ENCODE data around the gene B4GALT7. TPM values are rescaled to one million over a fixed set of nuclear protein-coding genes. Genes with fewer than 3 reads are reported as not detected.
"Not testable (repeated sequence)": the region's sequence is repeated elsewhere in the genome, so short reads cannot be mapped to it uniquely, and the experiment has no call there.

The B4GALT7 gene
- total RNA-seq, 1 donor from 2014 or later, result 20.3 TPM

DNA sequence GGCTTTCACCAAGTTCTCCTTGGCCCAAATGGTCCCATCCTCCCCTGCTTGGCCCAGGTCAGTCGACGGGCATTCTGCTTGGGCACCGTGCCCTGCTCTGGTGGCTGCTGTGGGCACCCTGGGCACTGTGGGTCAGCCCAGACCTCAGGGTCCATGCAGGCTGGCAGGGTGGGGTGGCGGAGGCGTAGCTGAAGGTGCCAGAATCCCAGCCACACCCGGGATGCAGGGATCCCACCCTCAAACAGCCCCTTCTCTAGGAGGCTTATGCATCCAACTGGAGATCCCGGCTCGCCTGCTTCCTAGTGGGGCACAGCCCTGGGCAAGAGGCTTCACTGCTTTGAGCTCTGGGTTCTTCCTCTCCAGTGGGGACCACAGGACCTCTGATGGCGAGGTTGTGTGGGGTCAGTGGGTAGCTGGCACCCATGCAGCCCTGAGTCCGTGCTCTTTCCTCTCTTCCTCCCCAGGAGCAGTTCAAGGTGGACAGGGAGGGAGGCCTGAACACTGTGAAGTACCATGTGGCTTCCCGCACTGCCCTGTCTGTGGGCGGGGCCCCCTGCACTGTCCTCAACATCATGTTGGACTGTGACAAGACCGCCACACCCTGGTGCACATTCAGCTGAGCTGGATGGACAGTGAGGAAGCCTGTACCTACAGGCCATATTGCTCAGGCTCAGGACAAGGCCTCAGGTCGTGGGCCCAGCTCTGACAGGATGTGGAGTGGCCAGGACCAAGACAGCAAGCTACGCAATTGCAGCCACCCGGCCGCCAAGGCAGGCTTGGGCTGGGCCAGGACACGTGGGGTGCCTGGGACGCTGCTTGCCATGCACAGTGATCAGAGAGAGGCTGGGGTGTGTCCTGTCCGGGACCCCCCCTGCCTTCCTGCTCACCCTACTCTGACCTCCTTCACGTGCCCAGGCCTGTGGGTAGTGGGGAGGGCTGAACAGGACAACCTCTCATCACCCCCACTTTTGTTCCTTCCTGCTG lies 9.4 kb downstream of the B4GALT7 start:
- DNase-seq (ENCODE audit: low read depth in 2 of 2), result no peak

DNA sequence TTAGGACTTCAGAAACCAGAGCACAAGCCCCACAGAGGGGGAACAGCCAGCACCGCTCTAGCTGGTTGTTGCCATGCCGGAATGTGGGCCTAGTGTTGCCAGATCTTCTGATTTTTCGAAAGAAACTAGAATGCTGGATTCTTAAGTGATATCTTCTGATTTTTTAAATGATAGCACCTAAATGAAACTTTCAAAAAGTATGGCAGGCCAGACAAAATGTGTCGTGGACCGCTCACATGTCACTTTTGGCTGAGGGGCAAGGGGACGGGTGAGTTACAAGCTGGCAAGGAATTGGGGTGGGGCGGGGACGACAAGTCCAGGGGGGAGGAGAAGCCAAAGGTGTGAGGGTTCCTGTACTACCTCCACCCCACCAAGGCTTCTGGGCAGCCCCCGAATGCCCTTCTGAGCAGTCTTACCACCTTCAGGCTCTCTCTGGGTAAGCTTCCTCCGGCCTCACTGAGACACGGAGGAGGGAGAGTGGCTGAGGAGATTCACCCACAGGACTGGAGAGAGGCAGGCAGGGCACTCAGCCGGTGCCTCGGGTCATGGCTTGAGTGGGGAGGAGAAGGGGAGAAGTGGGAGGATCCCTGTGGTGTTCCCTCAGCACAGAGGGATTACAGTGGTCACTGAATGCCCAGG lies 10.3 kb downstream of the B4GALT7 start:
- DNase-seq (ENCODE audit: low read depth in 2 of 2), result no peak

DNA sequence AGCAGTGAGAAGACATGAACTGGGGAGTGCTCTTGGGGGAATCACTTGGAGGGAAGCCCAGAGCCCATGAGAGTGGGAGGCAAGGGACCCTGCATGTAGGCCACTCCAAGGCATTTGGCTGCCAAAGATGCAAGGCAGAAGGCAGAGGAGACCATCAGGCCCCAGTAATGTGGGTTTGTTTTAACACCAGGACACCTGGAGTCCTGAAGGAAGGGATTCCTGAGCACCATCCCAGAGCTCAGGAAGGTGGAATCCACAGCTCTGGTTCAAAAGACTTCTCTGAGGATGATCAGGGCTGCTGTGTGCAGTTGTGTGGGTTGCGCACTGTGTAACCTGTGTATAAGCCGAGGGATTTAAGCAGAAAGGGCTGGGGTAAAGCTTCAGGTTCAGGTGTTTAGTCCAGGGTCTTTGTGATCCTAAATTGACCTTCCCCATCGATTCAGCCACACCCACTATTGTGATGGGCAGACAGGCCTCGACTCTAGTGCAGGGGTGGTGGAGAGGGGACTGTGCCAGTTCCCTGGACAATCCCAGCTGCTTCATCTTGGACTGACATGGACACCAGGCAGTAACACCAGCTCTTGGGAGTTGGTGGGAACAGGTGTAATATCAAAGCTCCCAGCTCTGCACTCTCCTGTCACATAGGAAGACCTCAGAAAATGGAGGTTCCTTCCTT lies 11.0 kb downstream of the B4GALT7 start:
- no peak for DNase-seq (ENCODE audit: low read depth in 2 of 2)

DNA sequence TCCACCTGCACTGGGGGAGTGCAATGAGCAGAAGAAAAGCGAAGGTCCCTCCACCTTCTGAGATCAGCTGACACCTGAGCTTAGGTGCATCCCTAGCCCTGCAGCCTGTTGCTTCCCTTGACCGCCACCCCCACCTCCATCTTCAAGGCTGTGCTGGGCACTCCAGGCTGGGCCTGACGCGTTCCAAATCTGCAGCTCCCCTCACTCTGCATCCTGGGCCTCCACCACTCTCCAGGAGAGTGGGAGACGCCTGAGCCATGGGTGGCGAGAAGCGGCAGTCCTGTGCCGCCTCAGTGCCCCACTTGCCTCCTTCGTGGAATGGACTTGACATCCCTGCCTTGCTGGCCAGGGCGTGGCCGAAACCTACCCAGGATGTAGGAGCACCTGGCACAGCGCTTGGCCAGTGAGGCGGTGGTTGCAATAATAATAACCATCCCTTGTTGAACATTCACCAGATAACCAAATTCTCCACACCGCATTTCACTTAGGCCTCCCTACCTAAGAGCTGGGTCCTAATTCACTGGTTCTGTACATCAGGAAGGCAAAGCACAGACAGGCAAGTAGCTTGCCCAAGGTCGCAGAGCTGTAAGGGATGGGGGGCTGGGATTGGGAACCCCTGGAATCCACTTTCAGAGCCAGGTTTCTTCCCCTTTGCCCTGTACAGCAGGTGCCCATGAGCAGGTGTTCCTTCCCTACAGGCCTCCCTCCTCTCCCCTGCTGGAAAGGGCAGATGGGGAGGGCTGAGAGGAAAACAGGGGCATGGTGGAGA lies 11.7 kb downstream of the B4GALT7 start:
- no peak for DNase-seq (ENCODE audit: low read depth in 2 of 2)

DNA sequence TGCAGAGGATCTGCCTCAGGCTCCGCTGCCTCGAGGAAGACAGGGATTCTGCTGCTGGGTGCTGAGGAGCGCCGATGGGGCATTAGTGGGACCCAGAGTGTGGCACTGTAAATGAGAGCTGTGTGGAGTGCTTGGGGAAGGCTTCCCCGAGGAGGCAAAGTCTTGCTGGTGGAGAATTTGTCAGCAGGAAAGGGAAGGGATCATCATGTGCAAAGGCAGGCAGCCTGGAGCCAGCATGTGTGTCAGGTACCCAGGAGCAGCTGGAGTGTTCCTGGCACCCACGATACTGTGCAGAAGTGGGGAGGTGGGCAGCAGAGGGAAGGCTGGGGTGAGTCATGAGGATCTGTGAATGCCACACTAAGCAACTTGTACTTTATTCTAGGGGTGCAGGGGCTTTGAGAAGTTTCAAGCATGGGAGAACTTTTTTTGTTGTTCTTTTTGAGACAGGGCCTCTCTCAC lies 12.3 kb downstream of the B4GALT7 start:
- no peak for DNase-seq (ENCODE audit: low read depth in 2 of 2)

DNA sequence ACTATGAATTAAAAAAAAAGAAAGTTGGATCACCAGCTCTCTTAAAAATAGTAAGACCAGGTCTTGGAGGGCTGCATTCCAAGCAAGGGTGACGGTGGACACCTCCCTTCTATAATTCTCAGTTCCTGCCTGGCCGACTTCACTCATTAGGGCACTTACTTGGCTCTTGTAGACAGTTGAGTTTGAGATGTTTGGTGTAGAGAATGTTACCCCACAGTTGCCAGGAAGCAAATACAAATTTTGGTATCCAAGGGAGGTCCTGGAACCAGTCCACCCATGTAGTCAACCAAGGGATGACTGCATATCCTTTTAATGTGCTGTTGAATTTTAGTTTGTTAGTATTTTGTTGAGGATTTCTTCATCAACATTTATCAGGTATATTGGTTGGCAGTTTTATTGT lies 20.6 kb downstream of the B4GALT7 start:
- no peak for DNase-seq (ENCODE audit: low read depth in 2 of 2)

DNA sequence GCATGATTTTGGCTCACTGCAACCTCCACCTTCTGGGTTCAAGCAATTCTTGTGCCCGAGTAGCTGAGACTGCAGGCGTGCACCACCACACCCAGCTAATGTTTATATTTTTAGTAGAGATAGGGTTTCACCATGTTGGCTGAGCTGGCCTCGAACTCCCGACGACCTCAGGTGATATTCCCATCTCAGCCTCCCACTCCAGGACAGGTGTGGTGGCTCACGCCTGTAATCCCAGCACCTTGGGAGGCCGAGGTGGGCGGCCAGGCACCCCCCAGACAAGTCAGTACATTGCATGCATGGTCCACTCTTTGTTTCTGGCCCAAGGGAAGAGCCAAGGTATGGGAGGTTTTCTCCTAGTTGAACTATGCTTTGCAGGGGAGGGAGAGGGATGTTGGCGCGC lies 24.2 kb downstream of the B4GALT7 start:
- DNase-seq (ENCODE audit: low read depth in 2 of 2), result not testable (repeated sequence)

DNA sequence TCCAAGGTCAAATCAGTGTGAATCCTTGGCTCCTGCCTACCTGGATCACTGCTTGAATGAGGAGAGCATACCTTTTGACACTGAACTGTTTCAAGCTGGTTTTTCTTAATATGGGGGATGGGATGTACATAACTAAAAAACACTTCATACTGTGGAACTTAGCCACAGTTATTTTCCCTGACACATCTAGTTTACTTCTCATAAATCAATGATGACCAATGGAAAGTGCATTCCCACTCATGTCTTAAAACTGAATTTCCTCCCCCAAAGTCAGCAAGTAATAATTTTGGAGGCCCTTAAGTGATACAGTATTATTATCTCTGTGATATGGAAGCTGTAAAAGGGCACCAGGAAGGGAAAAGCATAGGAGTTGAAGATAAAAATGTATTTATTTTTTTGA lies 30.3 kb downstream of the B4GALT7 start:
- DNase-seq (ENCODE audit: low read depth in 2 of 2), result not testable (repeated sequence)

DNA sequence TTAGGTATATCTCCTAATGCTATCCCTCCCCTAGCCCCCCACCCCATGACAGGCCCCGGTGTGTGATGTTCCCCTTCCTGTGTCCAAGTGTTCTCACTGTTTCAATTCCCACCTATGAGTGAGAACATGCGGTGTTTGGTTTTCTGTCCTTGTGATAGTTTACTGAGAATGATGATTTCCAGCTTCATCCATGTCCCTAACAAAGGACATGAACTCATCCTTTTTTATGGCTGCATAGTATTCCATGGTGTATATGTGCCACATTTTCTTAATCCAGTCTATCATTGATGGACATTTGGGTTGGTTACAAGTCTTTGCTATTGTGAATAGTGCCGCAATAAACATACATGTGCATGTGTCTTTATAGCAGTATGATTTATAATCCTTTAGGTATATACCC lies 35.0 kb downstream of the B4GALT7 start:
- not testable (repeated sequence) for DNase-seq (ENCODE audit: low read depth in 2 of 2)

DNA sequence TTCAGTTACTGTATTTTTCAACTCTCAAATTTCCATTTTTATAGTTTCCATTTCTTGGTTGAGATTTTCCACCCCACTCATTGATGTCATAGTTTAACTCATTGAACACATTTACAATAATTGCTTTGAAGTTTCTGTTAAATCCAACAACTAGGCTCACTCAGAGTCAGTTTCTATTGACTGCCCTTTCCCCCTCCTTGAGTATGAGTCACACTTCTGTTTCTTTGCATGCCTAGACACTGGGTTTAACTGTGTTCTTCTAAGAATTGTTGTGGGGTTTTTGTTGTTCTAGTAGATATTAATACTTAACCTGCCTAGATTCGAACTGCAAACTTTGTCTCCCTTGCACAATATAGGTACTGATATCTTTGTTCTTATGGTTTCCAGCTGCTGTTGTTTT lies 45.5 kb downstream of the B4GALT7 start:
- DNase-seq (ENCODE audit: low read depth in 2 of 2), result not testable (repeated sequence)

DNA sequence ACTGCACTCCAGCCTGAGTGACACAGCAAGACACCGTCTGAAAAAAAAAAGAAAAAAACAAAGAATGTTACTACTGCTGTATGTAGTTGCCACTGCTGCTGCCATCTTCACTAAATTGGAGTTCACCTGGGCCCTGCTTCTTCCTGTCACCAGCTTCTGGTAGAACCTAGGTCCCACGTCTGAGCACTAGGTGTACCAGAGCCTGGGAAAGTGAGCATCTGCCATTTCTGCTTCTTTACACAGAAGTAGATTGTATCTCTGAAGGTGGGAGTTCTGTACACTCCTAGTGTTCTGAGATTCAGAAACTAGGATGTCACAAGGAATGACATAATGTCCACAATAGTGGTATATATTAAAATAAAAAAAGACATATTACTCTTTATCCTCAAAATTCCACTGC lies 51.3 kb downstream of the B4GALT7 start:
- DNase-seq (ENCODE audit: low read depth in 2 of 2), result not testable (repeated sequence)

DNA sequence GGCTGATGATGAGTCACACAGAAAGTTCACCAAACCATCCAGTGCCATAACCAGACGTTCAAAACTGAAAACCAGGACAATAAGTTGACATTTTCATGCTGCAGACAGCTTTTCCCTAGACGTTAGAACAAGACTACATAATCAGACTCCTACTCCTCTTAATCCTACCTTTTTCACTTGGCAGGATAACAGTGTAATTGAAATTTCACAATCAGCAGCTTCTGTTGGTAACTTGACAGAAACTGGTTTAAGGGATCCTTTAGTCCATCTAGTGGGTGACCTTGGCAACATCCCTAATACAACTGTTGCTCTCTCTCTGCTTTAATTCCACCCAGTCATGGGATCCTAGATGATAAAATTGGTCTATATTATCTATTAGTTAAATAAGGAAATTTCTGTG lies 57.9 kb downstream of the B4GALT7 start:
- DNase-seq (ENCODE audit: low read depth in 2 of 2), result not testable (repeated sequence)

DNA sequence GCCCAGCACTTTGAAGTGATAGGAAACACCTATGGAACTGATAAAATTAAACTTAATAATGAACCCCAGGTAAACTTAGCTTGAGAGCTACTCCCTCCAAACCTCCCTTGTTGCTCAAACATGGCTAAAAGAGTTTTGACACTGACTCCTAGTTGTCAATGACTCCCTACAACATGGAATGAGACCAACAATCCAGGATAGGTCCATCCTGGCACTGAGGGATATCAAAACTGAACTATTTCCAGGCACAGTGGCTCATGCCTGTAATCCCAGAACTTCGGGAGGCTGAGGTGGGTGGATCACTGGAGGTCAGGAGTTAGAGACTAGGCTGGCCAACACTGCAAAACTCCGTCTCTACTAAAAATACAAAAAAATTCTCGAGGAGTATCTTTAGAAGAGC lies 58.6 kb downstream of the B4GALT7 start:
- not testable (repeated sequence) for DNase-seq (ENCODE audit: low read depth in 2 of 2)

Other genes with a start within 250 kb of the B4GALT7 start
- gene LMAN2, start 248.5 kb upstream of the B4GALT7 start, total RNA-seq, result 311 and 354 TPM in 2 replicates
- gene RGS14, start 242.2 kb upstream of the B4GALT7 start, total RNA-seq, result 3.7 and 4.7 TPM in 2 replicates
- not detected in 2 replicates for gene SLC34A1, start 215.7 kb upstream of the B4GALT7 start, total RNA-seq
- not detected in 2 replicates for gene PFN3, start 199.5 kb upstream of the B4GALT7 start, total RNA-seq
- 0.51 and 0.89 TPM in 2 replicates for gene F12, start 190.6 kb upstream of the B4GALT7 start, total RNA-seq
- 15.4 and 18.0 TPM in 2 replicates for gene GRK6, start 173.5 kb upstream of the B4GALT7 start, total RNA-seq
- gene PRR7, start 153.3 kb upstream of the B4GALT7 start, total RNA-seq, result 2.1 and 2.2 TPM in 2 replicates
- 95.9 and 134 TPM in 2 replicates for gene DBN1, start 126.5 kb upstream of the B4GALT7 start, total RNA-seq
- gene PDLIM7, start 102.5 kb upstream of the B4GALT7 start, total RNA-seq, result 31.5 and 53.2 TPM in 2 replicates
- gene DOK3, start 90.3 kb upstream of the B4GALT7 start, total RNA-seq, result 2.8 and 4.4 TPM in 2 replicates
- 66.2 and 78.5 TPM in 2 replicates for gene DDX41, start 83.2 kb upstream of the B4GALT7 start, total RNA-seq
- gene FAM193B, start 45.6 kb upstream of the B4GALT7 start, total RNA-seq, result 9.8 and 15.8 TPM in 2 replicates
- 112 and 193 TPM in 2 replicates for gene TMED9, start 7.9 kb upstream of the B4GALT7 start, total RNA-seq
- not detected in 2 replicates for gene FAM153A, start 182.8 kb downstream of the B4GALT7 start, total RNA-seq